ENCODE measurements around the gene TCF7. TPM values are rescaled to one million over a fixed set of nuclear protein-coding genes. Genes with fewer than 3 reads are reported as not detected.

TCF7 gene
- total RNA-seq, 1 experiment from 2014 or later, result 36.5 TPM

DNA sequence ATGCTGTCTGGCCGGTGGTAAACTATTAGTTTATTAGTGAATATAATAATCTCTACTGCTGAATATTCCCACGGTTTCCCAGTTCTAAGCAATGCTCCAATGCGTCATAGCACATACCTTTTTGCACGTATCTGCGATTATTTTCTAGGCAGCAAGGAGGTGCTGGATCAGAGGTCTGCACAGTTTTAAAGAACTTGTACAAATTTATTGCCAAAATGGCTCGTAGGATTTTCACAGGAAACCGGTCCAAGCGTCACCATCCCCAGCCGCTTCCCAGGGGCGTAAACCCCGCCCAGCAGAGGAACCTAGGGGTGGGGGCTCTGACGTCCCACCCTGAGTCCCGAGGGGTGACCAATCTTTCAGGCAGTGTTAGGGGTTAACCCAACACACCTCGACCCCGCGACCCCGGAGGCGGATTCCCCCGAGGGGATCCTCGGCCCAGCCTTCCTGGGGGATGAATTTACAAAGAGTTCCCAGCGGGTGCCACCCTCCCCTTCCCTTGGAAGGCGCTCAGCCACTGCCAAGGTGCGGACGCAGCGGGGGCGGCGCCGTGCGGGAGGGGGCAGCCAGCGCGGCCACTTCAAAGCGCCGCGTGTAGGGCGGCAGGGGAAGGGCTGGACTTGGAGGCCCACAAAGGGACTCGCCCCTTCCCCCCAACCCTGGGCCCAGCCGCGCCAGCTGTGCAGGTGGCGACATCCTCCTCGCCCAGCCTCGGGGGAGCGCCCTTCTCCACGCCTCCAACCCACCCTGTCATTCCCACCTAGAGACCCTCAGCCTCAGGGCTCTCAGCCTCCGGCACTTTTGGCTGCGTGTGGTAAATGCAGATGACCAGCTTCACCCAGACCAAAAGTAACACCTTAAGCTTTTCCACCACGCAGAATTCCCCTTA is 43.5 kb upstream of the TCF7 start:
- intact Hi-C loops (cut with micrococcal nuclease; ENCODE audit: unreplicated experiment), result loop anchor here (1.0 to 2.0 kb wide), 2 partner anchors 44 to 69 kb away; partner anchors contain the start of gene TCF7
- Histone ChIP-seq H3K9me3 (no peaks in the 10 kb centered on the region), H3K27me3 (replicated peaks; ENCODE audit: control insufficient read depth, insufficient read depth, low read length) (no peaks in the 10 kb centered on the region), H3K4me3 (ENCODE audit: low read depth, low read length) (peak overlapping the region; percentile 46), H3K4me1 (peaks cover 8% of the 10 kb centered on the region; the same call in 1 of the 2 replicates), H3K36me3 (ENCODE audit: control insufficient read depth, insufficient read depth, low read length) (no peaks in the 10 kb centered on the region)
- no peaks in the 10 kb centered on the region for H3K4me1 Mint-ChIP-seq (ENCODE audit: low read depth, unreplicated experiment)
- no TSS peak for BruUV-seq (replicated peaks)
- no peaks in the 10 kb centered on the region for H3K36me3 Mint-ChIP-seq (ENCODE audit: insufficient read depth, unreplicated experiment)
- TF ChIP-seq, protein P1, sequence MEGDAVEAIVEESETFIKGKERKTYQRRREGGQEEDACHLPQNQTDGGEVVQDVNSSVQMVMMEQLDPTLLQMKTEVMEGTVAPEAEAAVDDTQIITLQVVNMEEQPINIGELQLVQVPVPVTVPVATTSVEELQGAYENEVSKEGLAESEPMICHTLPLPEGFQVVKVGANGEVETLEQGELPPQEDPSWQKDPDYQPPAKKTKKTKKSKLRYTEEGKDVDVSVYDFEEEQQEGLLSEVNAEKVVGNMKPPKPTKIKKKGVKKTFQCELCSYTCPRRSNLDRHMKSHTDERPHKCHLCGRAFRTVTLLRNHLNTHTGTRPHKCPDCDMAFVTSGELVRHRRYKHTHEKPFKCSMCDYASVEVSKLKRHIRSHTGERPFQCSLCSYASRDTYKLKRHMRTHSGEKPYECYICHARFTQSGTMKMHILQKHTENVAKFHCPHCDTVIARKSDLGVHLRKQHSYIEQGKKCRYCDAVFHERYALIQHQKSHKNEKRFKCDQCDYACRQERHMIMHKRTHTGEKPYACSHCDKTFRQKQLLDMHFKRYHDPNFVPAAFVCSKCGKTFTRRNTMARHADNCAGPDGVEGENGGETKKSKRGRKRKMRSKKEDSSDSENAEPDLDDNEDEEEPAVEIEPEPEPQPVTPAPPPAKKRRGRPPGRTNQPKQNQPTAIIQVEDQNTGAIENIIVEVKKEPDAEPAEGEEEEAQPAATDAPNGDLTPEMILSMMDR (IDR thresholded peaks at IDR 0.05; ENCODE audit: insufficient read depth in 1 of 2, low read depth in 1 of 2, low read length in 1 of 2, severe bottlenecking in 1 of 2, unreplicated experiment in 1 of 2), result peak in 1 of 2 experiments; percentile 23
- ChIA-PET POLR2A (no interaction called here), CTCF (interaction anchor here (0.7 to 1.5 kb wide), 2 partner anchors 31 to 71 kb away, joined by 3 to 4 read pairs; no protein-coding TSS in a partner anchor)
- no peaks in the 10 kb centered on the region for H3K9me3 Mint-ChIP-seq (ENCODE audit: unreplicated experiment)
- peak; percentile 63 to 70 for DNase-seq
- no peak overlapping the region for H3K27ac Mint-ChIP-seq (ENCODE audit: unreplicated experiment)
- no peaks in the 10 kb centered on the region for H3K27me3 Mint-ChIP-seq (ENCODE audit: insufficient read depth, unreplicated experiment)
- H3K4me3 Mint-ChIP-seq (ENCODE audit: unreplicated experiment), result peak overlapping the region; percentile 65

DNA sequence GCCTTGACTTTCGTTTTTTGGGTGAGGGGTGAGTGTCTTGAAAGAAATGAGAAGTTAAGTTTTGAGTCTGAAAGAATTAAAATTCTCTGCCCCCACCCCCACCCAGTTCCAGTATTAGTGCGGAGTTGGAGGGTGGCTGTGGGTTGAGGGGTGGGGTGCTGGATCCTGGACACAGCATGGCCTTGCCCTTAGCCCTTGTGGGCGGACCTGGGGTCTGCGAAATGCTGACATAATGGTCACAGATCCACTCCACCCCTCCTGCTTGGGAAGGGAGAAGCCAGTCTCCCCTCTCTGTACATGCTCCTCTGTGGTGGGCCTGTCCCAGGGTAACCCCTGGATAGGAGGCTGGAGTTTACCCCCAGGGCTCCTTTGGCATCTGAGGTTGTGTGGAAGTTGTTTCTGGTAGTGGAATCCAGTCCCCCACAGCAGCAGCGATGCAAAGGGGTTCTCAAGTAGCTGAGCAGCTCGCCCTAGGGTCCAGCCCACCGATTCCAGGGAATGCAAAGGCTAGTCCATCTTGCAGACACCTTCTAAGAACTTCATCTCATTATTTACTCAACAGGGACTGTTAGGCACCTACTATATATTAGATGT is 42.8 kb upstream of the TCF7 start:
- no peaks in the 10 kb centered on the region for H3K27me3 ChIP-seq (replicated peaks; ENCODE audit: control insufficient read depth, insufficient read depth, low read length)
- Mint-ChIP-seq H3K9me3 (ENCODE audit: unreplicated experiment) (no peaks in the 10 kb centered on the region), H3K4me1 (ENCODE audit: low read depth, unreplicated experiment) (no peaks in the 10 kb centered on the region), H3K4me3 (ENCODE audit: unreplicated experiment) (peak overlapping the region; percentile 65), H3K36me3 (ENCODE audit: insufficient read depth, unreplicated experiment) (no peaks in the 10 kb centered on the region), H3K27ac (ENCODE audit: unreplicated experiment) (no peak overlapping the region), H3K27me3 (ENCODE audit: insufficient read depth, unreplicated experiment) (no peaks in the 10 kb centered on the region)
- H3K4me3 ChIP-seq (ENCODE audit: low read depth, low read length), result peak overlapping the region; percentile 46
- TF ChIP-seq, protein P1 (IDR thresholded peaks at IDR 0.05; ENCODE audit: insufficient read depth in 1 of 2, low read depth in 1 of 2, low read length in 1 of 2, severe bottlenecking in 1 of 2, unreplicated experiment in 1 of 2), result no peak
- H3K36me3 ChIP-seq (ENCODE audit: control insufficient read depth, insufficient read depth, low read length), result no peaks in the 10 kb centered on the region
- ChIA-PET CTCF (interaction anchor here (0.7 to 1.5 kb wide), 2 partner anchors 32 to 72 kb away, joined by 3 to 4 read pairs; no protein-coding TSS in a partner anchor), POLR2A (no interaction called here)
- DNase-seq, result no peak
- peaks cover 8% of the 10 kb centered on the region; the same call in 1 of the 2 replicates for H3K4me1 ChIP-seq
- no peaks in the 10 kb centered on the region for H3K9me3 ChIP-seq
- intact Hi-C loops (cut with micrococcal nuclease; ENCODE audit: unreplicated experiment), result loop anchor here (1.0 to 2.0 kb wide), 2 partner anchors 43 to 69 kb away; partner anchors contain the start of gene TCF7
- no TSS peak for BruUV-seq (replicated peaks)

DNA sequence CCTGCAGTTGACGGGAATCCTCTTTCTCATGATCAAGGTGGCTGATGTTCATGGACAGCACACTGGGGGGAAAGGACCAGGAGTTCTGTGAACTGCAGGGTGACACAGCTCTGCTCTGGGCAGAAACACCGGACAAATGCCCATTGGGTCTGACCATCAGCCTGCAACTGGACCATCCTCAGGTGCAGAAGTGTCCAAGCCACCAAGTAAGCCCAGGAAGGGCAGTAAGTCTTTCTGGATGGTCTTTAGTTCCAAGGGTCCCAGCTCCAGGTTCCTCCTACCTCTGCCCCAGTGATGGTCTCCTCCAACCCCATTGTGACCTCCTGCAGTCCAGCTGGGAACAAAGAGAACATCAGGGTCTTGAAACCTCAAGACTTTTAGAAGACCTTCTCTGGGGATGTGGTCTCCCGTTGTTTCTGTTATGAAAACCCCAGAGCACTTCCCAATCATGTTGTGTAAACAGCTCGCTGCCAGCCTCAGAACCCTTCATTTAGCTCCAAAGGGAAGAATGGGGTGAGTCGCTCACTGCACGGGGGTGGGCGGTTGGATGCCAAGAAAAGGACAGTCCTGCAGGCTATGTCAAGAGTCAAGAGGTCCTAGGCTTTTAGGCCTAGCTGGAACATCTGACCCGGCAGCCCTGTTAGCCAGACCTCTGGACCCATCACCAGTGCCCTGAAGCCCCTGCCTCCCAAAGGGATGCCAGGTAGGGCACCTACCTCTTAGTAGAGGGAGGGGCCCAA is 41.8 kb upstream of the TCF7 start:
- no TSS peak for BruUV-seq (replicated peaks)
- TF ChIP-seq, protein P1 (IDR thresholded peaks at IDR 0.05; ENCODE audit: insufficient read depth in 1 of 2, low read depth in 1 of 2, low read length in 1 of 2, severe bottlenecking in 1 of 2, unreplicated experiment in 1 of 2), result no peak
- Histone ChIP-seq H3K4me3 (ENCODE audit: low read depth, low read length) (no peak overlapping the region), H3K4me1 (peaks cover 8% of the 10 kb centered on the region; the same call in 1 of the 2 replicates), H3K9me3 (no peaks in the 10 kb centered on the region), H3K36me3 (ENCODE audit: control insufficient read depth, insufficient read depth, low read length) (no peaks in the 10 kb centered on the region), H3K27me3 (replicated peaks; ENCODE audit: control insufficient read depth, insufficient read depth, low read length) (no peaks in the 10 kb centered on the region)
- no peaks in the 10 kb centered on the region for H3K27me3 Mint-ChIP-seq (ENCODE audit: insufficient read depth, unreplicated experiment)
- no peaks in the 10 kb centered on the region for H3K36me3 Mint-ChIP-seq (ENCODE audit: insufficient read depth, unreplicated experiment)
- ChIA-PET CTCF (no interaction called here), POLR2A (no interaction called here)
- intact Hi-C loops (cut with micrococcal nuclease; ENCODE audit: unreplicated experiment), result no loop called here
- H3K4me1 Mint-ChIP-seq (ENCODE audit: low read depth, unreplicated experiment), result no peaks in the 10 kb centered on the region
- H3K4me3 Mint-ChIP-seq (ENCODE audit: unreplicated experiment), result no peak overlapping the region
- no peak overlapping the region for H3K27ac Mint-ChIP-seq (ENCODE audit: unreplicated experiment)
- DNase-seq, result no peak
- H3K9me3 Mint-ChIP-seq (ENCODE audit: unreplicated experiment), result no peaks in the 10 kb centered on the region

All from Caco-2 (cell line).